ENCODE measurements around the gene SCN4B.

DNA sequence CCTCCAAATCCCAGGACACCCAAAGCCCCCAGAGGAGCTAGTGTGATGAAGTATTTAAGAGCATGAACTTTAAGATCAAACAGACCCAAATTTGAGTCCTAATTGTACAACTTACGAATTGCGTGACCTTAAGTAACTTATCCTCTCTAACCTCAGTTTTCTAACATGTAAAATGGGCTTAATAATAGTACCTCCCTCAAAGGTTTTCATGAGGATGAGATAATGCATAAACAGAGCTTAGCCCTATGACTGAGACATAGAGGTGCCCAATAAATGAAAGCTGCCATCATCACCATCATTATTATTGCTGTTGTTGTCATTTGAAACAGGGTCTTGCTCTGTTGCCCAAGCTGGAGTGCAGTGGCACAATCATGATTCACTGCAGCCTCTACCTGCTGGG lies 14.6 kb upstream of the SCN4B start:
- TF ChIP-seq TAF1 (IDR thresholded peaks at IDR 0.05; ENCODE audit: borderline replicate concordance, low read depth, low read length) = no peak
- TF ChIP-seq POLR2A (IDR thresholded peaks at IDR 0.05; ENCODE audit: low read depth, low read length) = no peak
- TF ChIP-seq POLR2AphosphoS5 (IDR thresholded peaks at IDR 0.05; ENCODE audit: low read depth, low read length) = no peak
